Loucy (cell line): Measurements from ENCODE around the gene IL12A.
A peak's percentile ranks its signal among the peaks of the same experiment; 100 is the strongest.

ENCODE experiments used
- H2AFZ ChIP-seq: fragments of 200-600 bp; sonication (generic); 2 replicates; pipeline ENCODE4 v1.6.0; 2016; ENCODE audit warnings: antibody characterized with exemption, mild to moderate bottlenecking, low read length, moderate library complexity
- H3F3A ChIP-seq: fragments of 200-600 bp; 2 replicates; pipeline ENCODE4 v1.6.0; 2016; ENCODE audit warnings: antibody characterized with exemption, low read depth, mild to moderate bottlenecking
- H3K27me3 ChIP-seq: fragments of 200-600 bp; sonication (generic); 2 replicates; pipeline ENCODE4 v1.6.1; 2014; ENCODE audit warnings: low read length, mild to moderate bottlenecking; ENCODE audit not compliant: insufficient read depth, poor library complexity, severe bottlenecking
- H3K36me3 ChIP-seq: fragments of 200-600 bp; sonication (generic); 2 replicates; pipeline ENCODE4 v1.6.1; 2016; ENCODE audit warnings: low read length; ENCODE audit not compliant: insufficient read depth
- H3K4me1 ChIP-seq: fragments of 200-600 bp; sonication (generic); 2 replicates; pipeline ENCODE4 v1.5.1; 2014; ENCODE audit warnings: low read length, mild to moderate bottlenecking; ENCODE audit not compliant: insufficient read depth, poor library complexity, severe bottlenecking
- H3K4me2 ChIP-seq: fragments of 200-600 bp; sonication (generic); 2 replicates; pipeline ENCODE4 v1.6.0; 2014; ENCODE audit warnings: antibody characterized with exemption, low read length, low read depth, mild to moderate bottlenecking; ENCODE audit not compliant: poor library complexity, severe bottlenecking
- H3K4me3 ChIP-seq: fragments of 200-600 bp; sonication (generic); 2 replicates; pipeline ENCODE4 v1.5.1; 2014; ENCODE audit warnings: low read length, mild to moderate bottlenecking, mixed read lengths; ENCODE audit not compliant: poor library complexity, severe bottlenecking
- H3K79me2 ChIP-seq: fragments of 200-600 bp; sonication (generic); 2 replicates; pipeline ENCODE4 v1.6.1; 2014; ENCODE audit warnings: low read length; ENCODE audit not compliant: insufficient read depth
- H3K9ac ChIP-seq: fragments of 200-600 bp; sonication (generic); 2 replicates; pipeline ENCODE4 v1.6.0; 2014; ENCODE audit warnings: mild to moderate bottlenecking, low read depth, low read length, moderate library complexity; ENCODE audit not compliant: poor library complexity, severe bottlenecking
- H3K9me2 ChIP-seq: fragments of 200-600 bp; sonication (generic); replicated peaks from 2 replicates; pipeline ENCODE4 v1.6.1; 2016; ENCODE audit warnings: low read depth, low read length, mixed read lengths
- H3K9me3 ChIP-seq: fragments of 200-600 bp; sonication (generic); 2 replicates; pipeline ENCODE4 v1.6.1; 2014; ENCODE audit warnings: mild to moderate bottlenecking, antibody characterized with exemption, low read length, low read depth; ENCODE audit not compliant: insufficient read depth
- H4K20me1 ChIP-seq: fragments of 200-600 bp; sonication (generic); 2 replicates; pipeline ENCODE4 v1.6.0; 2014; ENCODE audit warnings: antibody characterized with exemption, low read length, mild to moderate bottlenecking; ENCODE audit not compliant: insufficient read depth, poor library complexity, severe bottlenecking
- EZH2phosphoT487 ChIP-seq: fragments of 200-600 bp; IDR thresholded peaks from 2 replicates; pipeline ENCODE4 v1.6.1; 2018; ENCODE audit warnings: antibody characterized with exemption, mild to moderate bottlenecking, moderate library complexity, borderline replicate concordance
- TF ChIP-seq, protein P1 (sequence below): fragments of 200-600 bp; sonication (generic); conservative IDR thresholded peaks from 2 replicates; pipeline ENCODE4 v1.5.1; 2014; ENCODE audit warnings: mild to moderate bottlenecking, antibody characterized with exemption, low read length

IL12A gene

DNA sequence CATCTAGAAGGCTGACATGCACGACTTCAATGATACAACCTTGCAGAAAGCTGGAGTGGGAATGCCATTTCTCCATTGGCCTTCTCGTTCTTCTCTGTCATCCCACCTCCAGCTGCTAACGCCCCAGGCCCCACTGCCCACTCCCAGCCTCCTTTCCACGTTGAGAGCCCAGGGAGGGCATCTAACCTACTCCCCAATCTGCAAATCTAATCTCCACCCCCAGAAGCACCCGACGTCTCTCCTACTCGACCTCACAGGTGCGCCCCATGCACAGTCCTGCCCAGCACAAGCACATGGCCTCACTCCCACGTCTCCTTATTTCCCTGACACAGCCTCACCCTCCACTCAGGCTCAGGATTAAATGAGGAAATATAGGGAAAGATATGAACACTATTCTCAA, 33.4 kb downstream of the IL12A start:
- no peaks in the 10 kb centered on the region for H3K36me3 ChIP-seq
- no peaks in the 10 kb centered on the region for H3K9me3 ChIP-seq
- no peaks in the 10 kb centered on the region for H3K27me3 ChIP-seq
- no peaks in the 10 kb centered on the region for H4K20me1 ChIP-seq
- no peak for TF ChIP-seq EZH2phosphoT487
- TF ChIP-seq, protein P1, sequence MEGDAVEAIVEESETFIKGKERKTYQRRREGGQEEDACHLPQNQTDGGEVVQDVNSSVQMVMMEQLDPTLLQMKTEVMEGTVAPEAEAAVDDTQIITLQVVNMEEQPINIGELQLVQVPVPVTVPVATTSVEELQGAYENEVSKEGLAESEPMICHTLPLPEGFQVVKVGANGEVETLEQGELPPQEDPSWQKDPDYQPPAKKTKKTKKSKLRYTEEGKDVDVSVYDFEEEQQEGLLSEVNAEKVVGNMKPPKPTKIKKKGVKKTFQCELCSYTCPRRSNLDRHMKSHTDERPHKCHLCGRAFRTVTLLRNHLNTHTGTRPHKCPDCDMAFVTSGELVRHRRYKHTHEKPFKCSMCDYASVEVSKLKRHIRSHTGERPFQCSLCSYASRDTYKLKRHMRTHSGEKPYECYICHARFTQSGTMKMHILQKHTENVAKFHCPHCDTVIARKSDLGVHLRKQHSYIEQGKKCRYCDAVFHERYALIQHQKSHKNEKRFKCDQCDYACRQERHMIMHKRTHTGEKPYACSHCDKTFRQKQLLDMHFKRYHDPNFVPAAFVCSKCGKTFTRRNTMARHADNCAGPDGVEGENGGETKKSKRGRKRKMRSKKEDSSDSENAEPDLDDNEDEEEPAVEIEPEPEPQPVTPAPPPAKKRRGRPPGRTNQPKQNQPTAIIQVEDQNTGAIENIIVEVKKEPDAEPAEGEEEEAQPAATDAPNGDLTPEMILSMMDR = no peak
- H3F3A ChIP-seq = no peaks in the 10 kb centered on the region
- H3K9ac ChIP-seq = no peak overlapping the region
- no peaks in the 10 kb centered on the region for H3K9me2 ChIP-seq
- H3K4me2 ChIP-seq = no peak overlapping the region
- peaks cover 2% of the 10 kb centered on the region for H3K4me1 ChIP-seq
- H2AFZ ChIP-seq = no peak overlapping the region
- H3K79me2 ChIP-seq = no peaks in the 10 kb centered on the region
- no peak overlapping the region for H3K4me3 ChIP-seq

DNA sequence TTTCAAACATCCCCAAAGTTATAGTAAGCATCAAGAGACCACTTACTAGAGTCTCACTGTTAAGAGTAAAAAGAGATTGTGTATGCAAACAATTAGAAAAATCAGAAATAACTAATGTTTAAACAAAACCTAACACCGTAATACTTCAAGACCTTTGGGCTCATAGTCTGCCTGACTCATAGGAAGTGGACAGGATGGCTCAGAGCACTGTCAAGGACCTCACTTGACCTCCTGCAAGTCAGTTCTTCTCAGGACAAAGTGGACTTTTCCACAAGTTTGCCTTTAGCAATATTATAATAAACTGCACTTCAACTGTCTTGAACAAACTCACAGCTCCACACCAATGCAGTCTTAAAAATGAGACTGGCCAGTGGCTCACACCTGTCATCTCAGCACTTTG, 34.8 kb downstream of the IL12A start:
- Histone ChIP-seq H2AFZ (no peak overlapping the region), H3K4me1 (peaks cover 15% of the 10 kb centered on the region), H4K20me1 (no peaks in the 10 kb centered on the region), H3K27me3 (no peaks in the 10 kb centered on the region), H3K9me2 (no peaks in the 10 kb centered on the region), H3K4me3 (no peak overlapping the region), H3K79me2 (no peaks in the 10 kb centered on the region), H3F3A (no peaks in the 10 kb centered on the region), H3K4me2 (no peak overlapping the region), H3K36me3 (no peaks in the 10 kb centered on the region), H3K9ac (no peak overlapping the region), H3K9me3 (no peaks in the 10 kb centered on the region)
- TF ChIP-seq EZH2phosphoT487 = no peak
- TF ChIP-seq, protein P1 = no peak

DNA sequence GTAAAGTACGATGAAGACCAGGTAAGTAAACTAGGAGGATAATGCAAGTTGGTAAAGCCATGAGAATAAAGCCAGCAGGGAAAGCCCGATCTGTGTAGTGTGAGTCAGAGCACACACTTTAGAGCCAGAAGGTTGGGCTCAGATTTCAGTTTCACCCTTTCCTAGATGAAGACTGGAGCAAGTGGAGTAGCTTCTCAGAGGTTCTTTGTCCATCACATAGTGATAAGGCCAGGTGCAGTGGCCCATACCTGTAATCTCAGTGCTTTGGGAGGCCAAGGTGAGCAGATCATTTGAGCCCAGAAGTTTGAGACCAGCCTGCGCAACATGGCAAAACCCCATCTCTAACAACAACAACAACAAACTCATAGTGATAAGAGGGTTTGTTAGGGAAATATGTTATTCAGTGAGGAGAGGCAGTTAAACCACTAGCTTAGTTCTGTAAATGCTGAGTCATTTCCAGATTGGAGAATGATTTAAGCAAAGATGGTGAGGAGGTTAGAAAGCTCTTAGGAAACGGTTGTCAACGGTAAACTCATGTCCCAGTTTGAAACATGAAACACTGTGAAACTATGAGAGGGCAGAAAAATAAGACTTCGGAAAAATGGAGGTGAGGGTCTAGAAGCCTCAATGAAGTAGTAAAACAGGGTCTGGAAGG, 39.0 kb downstream of the IL12A start:
- Histone ChIP-seq H4K20me1 (no peaks in the 10 kb centered on the region), H3F3A (no peaks in the 10 kb centered on the region), H3K27me3 (no peaks in the 10 kb centered on the region), H3K4me3 (peak overlapping the region; percentile 24), H3K4me1 (peaks cover 15% of the 10 kb centered on the region), H3K79me2 (no peaks in the 10 kb centered on the region), H3K9me3 (no peaks in the 10 kb centered on the region), H3K36me3 (no peaks in the 10 kb centered on the region), H3K4me2 (peak overlapping the region; percentile 50), H3K9ac (no peak overlapping the region), H2AFZ (peak overlapping the region; percentile 63), H3K9me2 (no peaks in the 10 kb centered on the region)
- no peak for TF ChIP-seq EZH2phosphoT487
- TF ChIP-seq, protein P1 = no peak
